HUES48 (cell line): Measurements from ENCODE around the gene PRKCH.

ENCODE experiments used
- H3K27ac ChIP-seq: one replicate; pipeline ENCODE4 v1.7.0; 2013; ENCODE audit warnings: low read depth, low read length, inconsistent platforms
- H3K27me3 ChIP-seq: 2 replicates; pipeline ENCODE4 v1.6.1; 2013; ENCODE audit warnings: mild to moderate bottlenecking, low read length; ENCODE audit not compliant: control insufficient read depth, insufficient read depth
- H3K36me3 ChIP-seq: 2 replicates; pipeline ENCODE4 v1.6.1; 2013; ENCODE audit warnings: low read length; ENCODE audit not compliant: control insufficient read depth, insufficient read depth
- H3K4me1 ChIP-seq: 2 replicates; pipeline ENCODE4 v1.6.1; 2013; ENCODE audit warnings: mild to moderate bottlenecking, low read length; ENCODE audit not compliant: control insufficient read depth, insufficient read depth
- H3K4me3 ChIP-seq: 2 replicates; pipeline ENCODE4 v1.5.1; 2013; ENCODE audit warnings: mild to moderate bottlenecking, low read depth, low read length
- H3K9ac ChIP-seq: 2 replicates; pipeline ENCODE4 v1.6.1; 2013; ENCODE audit warnings: mild to moderate bottlenecking, low read depth, low read length, moderate library complexity
- H3K9me3 ChIP-seq: 2 replicates; pipeline ENCODE4 v1.6.1; 2013; ENCODE audit warnings: low read length; ENCODE audit not compliant: control insufficient read depth, insufficient read depth

PRKCH gene

GRCh38 chr14:61476105-61476753 lies 154.8 kb downstream of the PRKCH start:
- Histone ChIP-seq H3K27ac (no peak overlapping the region), H3K9ac (no peak overlapping the region)

GRCh38 chr14:61476754-61477410 lies 155.5 kb downstream of the PRKCH start:
- Histone ChIP-seq H3K27me3 (no peaks in the 10 kb centered on the region), H3K27ac (no peak overlapping the region), H3K9ac (no peak overlapping the region), H3K4me1 (peaks cover 8% of the 10 kb centered on the region; the same call in 1 of the 2 replicates), H3K4me3 (no peak overlapping the region), H3K36me3 (no peaks in the 10 kb centered on the region), H3K9me3 (no peaks in the 10 kb centered on the region)

More at GRCh38 chr14:61476105-61476753, 154.8 kb downstream of the PRKCH start:
- Histone ChIP-seq H3K4me1 (peaks cover 13% of the 10 kb centered on the region; the same call in 1 of the 2 replicates), H3K9me3 (no peaks in the 10 kb centered on the region), H3K27me3 (no peaks in the 10 kb centered on the region), H3K4me3 (no peak overlapping the region), H3K36me3 (no peaks in the 10 kb centered on the region)

GRCh38 chr14:61477712-61478462 lies 156.5 kb downstream of the PRKCH start:
- H3K36me3 ChIP-seq, result no peaks in the 10 kb centered on the region
- no peaks in the 10 kb centered on the region for H3K9me3 ChIP-seq
- H3K27me3 ChIP-seq, result no peaks in the 10 kb centered on the region
- no peak overlapping the region for H3K9ac ChIP-seq
- H3K4me1 ChIP-seq, result no peaks in the 10 kb centered on the region; the same call in 1 of the 2 replicates
- no peak overlapping the region for H3K27ac ChIP-seq
- no peak overlapping the region for H3K4me3 ChIP-seq

GRCh38 chr14:61478971-61479473 lies 157.6 kb downstream of the PRKCH start:
- Histone ChIP-seq H3K9me3 (no peaks in the 10 kb centered on the region), H3K36me3 (no peaks in the 10 kb centered on the region), H3K27me3 (no peaks in the 10 kb centered on the region), H3K9ac (no peak overlapping the region), H3K4me3 (no peak overlapping the region), H3K4me1 (no peaks in the 10 kb centered on the region; the same call in 1 of the 2 replicates), H3K27ac (no peak overlapping the region)

- H3K27me3 ChIP-seq, result no peaks in the 10 kb centered on the region
- no peaks in the 10 kb centered on the region for H3K36me3 ChIP-seq
- H3K9me3 ChIP-seq, result no peaks in the 10 kb centered on the region
- H3K4me1 ChIP-seq, result no peaks in the 10 kb centered on the region; the same call in 1 of the 2 replicates
- no peak overlapping the region for H3K4me3 ChIP-seq
- H3K27ac ChIP-seq, result no peak overlapping the region
- H3K9ac ChIP-seq, result no peak overlapping the region
Measured at GRCh38 chr14:61479746-61480502, 158.5 kb downstream of the PRKCH start.

- Histone ChIP-seq H3K36me3 (no peaks in the 10 kb centered on the region), H3K9me3 (no peaks in the 10 kb centered on the region), H3K9ac (no peak overlapping the region), H3K27ac (no peak overlapping the region), H3K27me3 (no peaks in the 10 kb centered on the region), H3K4me1 (no peaks in the 10 kb centered on the region; the same call in 1 of the 2 replicates), H3K4me3 (no peak overlapping the region)
Measured at GRCh38 chr14:61480704-61481285, 159.4 kb downstream of the PRKCH start.

- Histone ChIP-seq H3K27ac (no peak overlapping the region), H3K36me3 (no peaks in the 10 kb centered on the region), H3K9me3 (no peaks in the 10 kb centered on the region), H3K27me3 (no peaks in the 10 kb centered on the region), H3K4me1 (no peaks in the 10 kb centered on the region; the same call in 1 of the 2 replicates), H3K9ac (no peak overlapping the region), H3K4me3 (no peak overlapping the region)
Measured at GRCh38 chr14:61481701-61482100, 160.3 kb downstream of the PRKCH start.

GRCh38 chr14:61482348-61483206 lies 161.2 kb downstream of the PRKCH start:
- H3K4me1 ChIP-seq, result no peaks in the 10 kb centered on the region
- no peaks in the 10 kb centered on the region for H3K36me3 ChIP-seq
- H3K27me3 ChIP-seq, result no peaks in the 10 kb centered on the region
- H3K9me3 ChIP-seq, result no peaks in the 10 kb centered on the region
- H3K4me3 ChIP-seq, result no peak overlapping the region
- H3K9ac ChIP-seq, result no peak overlapping the region
- H3K27ac ChIP-seq, result no peak overlapping the region

- Histone ChIP-seq H3K27me3 (no peaks in the 10 kb centered on the region), H3K36me3 (no peaks in the 10 kb centered on the region), H3K9ac (no peak overlapping the region), H3K4me3 (no peak overlapping the region), H3K9me3 (no peaks in the 10 kb centered on the region), H3K27ac (no peak overlapping the region), H3K4me1 (no peaks in the 10 kb centered on the region)
Measured at GRCh38 chr14:61483476-61483875, 162.1 kb downstream of the PRKCH start.
